Activated CD4-positive, CD25-positive, alpha-beta regulatory T cell treated with anti-CD3 and anti-CD28 coated beads, Interleukin-2, amount 50 U/mL, for 72 hours (primary cell): Measurements from ENCODE around the gene FLT3LG.
A peak's percentile ranks its signal among the peaks of the same experiment; 100 is the strongest.

Experiments
- DNase-seq: peaks from one replicate; pipeline ENCODE4 v3.0.0; 2021

The FLT3LG gene

GRCh38 chr19:49473868-49474541 is at the start of gene FLT3LG:
TSS of gene FLT3LG (plus strand) at chr19:49474215. CDS start at chr19:49474640, 425 bp downstream.
- DNase-seq = peak; percentile 91

GRCh38 chr19:49425178-49425577 is 48.8 kb upstream of the FLT3LG start, which contains the start of gene GFY:
TSS of gene GFY (plus strand) at chr19:49425388. CDS start at chr19:49426431, 1,043 bp downstream.
- DNase-seq = no peak

GRCh38 chr19:49425922-49426592 is 48.0 kb upstream of the FLT3LG start:
- DNase-seq = no peak

- no peak for DNase-seq
These were observed 46.7 kb upstream of the FLT3LG start for GRCh38 chr19:49427339-49427738.

GRCh38 chr19:49427855-49428546 is 46.0 kb upstream of the FLT3LG start:
- DNase-seq = no peak

GRCh38 chr19:49428547-49429451 is 45.2 kb upstream of the FLT3LG start:
- DNase-seq = no peak

- no peak for DNase-seq
These were observed 43.8 kb upstream of the FLT3LG start for GRCh38 chr19:49430172-49430677.

- DNase-seq = no peak
These were observed 43.2 kb upstream of the FLT3LG start for GRCh38 chr19:49430678-49431329.

GRCh38 chr19:49431330-49431749 is 42.7 kb upstream of the FLT3LG start:
- no peak for DNase-seq

GRCh38 chr19:49432141-49433073 is 41.6 kb upstream of the FLT3LG start:
- no peak for DNase-seq

GRCh38 chr19:49433240-49433901 is 40.6 kb upstream of the FLT3LG start:
- DNase-seq = no peak

GRCh38 chr19:49434907-49435583 is 39.0 kb upstream of the FLT3LG start:
- DNase-seq = no peak

- DNase-seq = no peak
These were observed 38.3 kb upstream of the FLT3LG start for GRCh38 chr19:49435670-49436069.

GRCh38 chr19:49436381-49437017 is 37.5 kb upstream of the FLT3LG start:
- DNase-seq = peak; percentile 64

- DNase-seq = no peak
These were observed 36.8 kb upstream of the FLT3LG start for GRCh38 chr19:49437231-49437630.

- DNase-seq = no peak
These were observed 35.8 kb upstream of the FLT3LG start for GRCh38 chr19:49438261-49438660.

- no peak for DNase-seq
These were observed 34.2 kb upstream of the FLT3LG start for GRCh38 chr19:49439836-49440235.

GRCh38 chr19:49440439-49441209 is 33.4 kb upstream of the FLT3LG start:
- no peak for DNase-seq
